AG04450 (cell line): ENCODE results near the gene NECTIN1. TPM values are rescaled to one million over a fixed set of nuclear protein-coding genes. Genes with fewer than 3 reads are reported as not detected.

Source experiments
- CTCF ChIA-PET: fragments of 300-600, 350-600 bp; formaldehyde crosslinking; extraction: SDS; loops from one replicate; lab custom pipeline; 2022; ENCODE audit warnings: antibody characterized with exemption, inconsistent platforms; lab: Charles Lee
- POLR2A ChIA-PET: fragments of 350-600 bp; formaldehyde crosslinking; extraction: SDS; loops from one replicate; lab custom pipeline; 2021; ENCODE audit warnings: antibody characterized with exemption, inconsistent platforms; lab: Yijun Ruan, JAX
- DNase-seq: peaks from one replicate; pipeline ENCODE4 v3.0.0-alpha.2; 2011; ENCODE audit warnings: low read depth, low spot score
- H3K27ac ChIP-seq: one replicate; pipeline ENCODE4 v1.5.1; 2012; ENCODE audit warnings: low read depth, low read length, control low read depth
- H3K27me3 ChIP-seq: one replicate; pipeline ENCODE4 v1.6.0; 2012; ENCODE audit warnings: low read length; ENCODE audit not compliant: control insufficient read depth, insufficient read depth
- H3K4me3 ChIP-seq: 2 replicates; pipeline ENCODE4 v1.5.1; 2011; ENCODE audit warnings: mild to moderate bottlenecking, low read depth, low read length, control low read depth
- H3K9me3 ChIP-seq: 2 replicates; pipeline ENCODE4 v1.5.1; 2012; ENCODE audit warnings: low read length; ENCODE audit not compliant: control insufficient read depth, insufficient read depth
- CTCF ChIP-seq: IDR thresholded peaks from 2 replicates; pipeline ENCODE4 v1.5.1; 2011; ENCODE audit warnings: low read depth, low read length, control low read depth, inconsistent platforms
- polyA plus RNA-seq: library from polyadenylated mRNA; depleted of rRNA; stranded (reverse); fragments of >200 nt; gene quantifications from 2 replicates; pipeline ENCODE4 v1.2.3, GENCODE V29; 2011

The NECTIN1 gene
- polyA plus RNA-seq, 1 experiment = 2.8 TPM

- no peak for TF ChIP-seq CTCF
- Histone ChIP-seq H3K4me3 (no peak overlapping the region), H3K9me3 (no peaks in the 10 kb centered on the region), H3K27me3 (peaks cover 23% of the 10 kb centered on the region), H3K27ac (no peak overlapping the region)
- DNase-seq = no peak
- ChIA-PET POLR2A (no interaction called here), CTCF (interaction anchor here (1.2 kb wide), 1 partner anchor 177 kb away, joined by 3 read pairs; no protein-coding TSS in a partner anchor)
Observed at GRCh38 chr11:119651802-119652584, 77.0 kb downstream of the NECTIN1 start.

DNA sequence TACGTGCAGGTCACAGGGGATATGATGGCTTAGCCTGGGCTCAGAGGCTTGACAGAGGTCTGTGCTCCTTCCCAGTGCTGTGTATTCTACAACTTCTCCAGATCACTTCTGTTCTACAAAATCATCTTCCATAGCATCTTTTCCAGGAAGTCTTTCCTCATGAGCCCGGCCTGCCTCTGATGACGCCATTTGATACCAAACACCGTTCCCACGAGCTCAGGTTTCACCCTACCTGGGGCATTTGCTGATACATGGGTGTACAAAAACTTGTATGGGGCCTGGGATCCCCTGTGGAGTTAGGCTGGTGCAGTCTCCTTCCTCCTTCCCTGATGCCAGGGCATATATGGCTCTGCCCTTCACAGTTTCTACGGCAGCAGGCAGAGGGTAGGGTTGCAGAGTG is 78.7 kb downstream of the NECTIN1 start:
- TF ChIP-seq CTCF = no peak
- peaks cover 27% of the 10 kb centered on the region for H3K27me3 ChIP-seq
- ChIA-PET POLR2A (no interaction called here), CTCF (no interaction called here)
- no peaks in the 10 kb centered on the region for H3K9me3 ChIP-seq
- H3K4me3 ChIP-seq = no peak overlapping the region
- no peak for DNase-seq
- no peak overlapping the region for H3K27ac ChIP-seq

DNA sequence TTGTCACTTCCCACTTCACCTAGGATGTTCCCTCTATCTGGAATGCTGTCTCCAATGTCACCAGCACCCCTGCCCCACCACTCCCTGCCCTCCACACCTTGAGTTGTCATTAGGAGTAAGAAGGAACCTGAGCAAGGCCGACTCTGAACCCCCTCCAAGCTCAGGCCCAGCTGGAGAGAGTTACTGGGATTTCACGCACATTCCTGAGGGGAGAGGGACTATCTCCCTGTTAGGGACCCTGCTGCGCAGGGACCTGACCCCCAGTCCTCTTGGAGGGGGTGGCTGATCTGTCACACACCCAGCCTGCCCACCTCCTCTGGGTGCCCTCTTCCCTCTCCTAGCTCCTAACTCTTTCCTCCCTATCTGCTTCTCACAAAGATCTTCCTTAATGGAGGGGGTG is 81.7 kb downstream of the NECTIN1 start:
- Histone ChIP-seq H3K27ac (no peak overlapping the region), H3K4me3 (no peak overlapping the region), H3K27me3 (peaks cover 44% of the 10 kb centered on the region), H3K9me3 (no peaks in the 10 kb centered on the region)
- ChIA-PET POLR2A (interaction anchor here (0.7 kb wide), 1 partner anchor 14 kb away, joined by 6 read pairs; no protein-coding TSS in a partner anchor), CTCF (interaction anchor here (0.6 to 1.1 kb wide), 2 partner anchors 82 to 441 kb away, joined by 3 read pairs; partner anchors contain the start of genes CBL and NECTIN1)
- TF ChIP-seq CTCF = no peak
- DNase-seq = no peak

DNA sequence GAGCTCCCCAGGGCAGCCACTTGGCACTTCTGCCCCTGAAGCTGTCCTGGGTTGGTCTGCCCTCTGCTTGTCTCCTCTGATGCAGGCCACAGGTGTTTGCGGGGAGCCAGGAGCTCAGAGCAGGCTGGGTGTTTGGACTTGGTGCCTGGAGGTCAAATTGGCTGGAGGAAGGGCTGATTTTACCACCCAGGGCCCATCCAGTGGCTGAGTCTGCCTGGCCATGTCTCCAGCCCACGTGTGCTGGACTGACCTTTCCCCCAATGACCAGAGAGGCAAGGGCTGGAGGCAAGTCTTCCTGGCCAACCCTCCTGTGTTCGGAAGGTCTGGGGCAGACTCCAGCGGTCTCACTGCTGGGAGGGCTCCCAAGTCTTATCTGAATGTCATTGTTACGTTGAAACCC is 84.0 kb downstream of the NECTIN1 start:
- CTCF ChIA-PET = no interaction called here
- H3K27ac ChIP-seq = no peak overlapping the region

More for the DNA sequence above, 84.0 kb downstream of the NECTIN1 start:
- no peak for DNase-seq
- H3K9me3 ChIP-seq = no peaks in the 10 kb centered on the region
- no peak for TF ChIP-seq CTCF
- POLR2A ChIA-PET = no interaction called here
- peaks cover 43% of the 10 kb centered on the region for H3K27me3 ChIP-seq
- H3K4me3 ChIP-seq = no peak overlapping the region
